ENCODE results near the gene BIRC2. TPM values are rescaled to one million over a fixed set of nuclear protein-coding genes. Genes with fewer than 3 reads are reported as not detected.

Gene BIRC2
- total RNA-seq, 1 donor from 2014 or later: 42.8 TPM

- no peak for DNase-seq (ENCODE audit: low spot score in 2 of 2, unreplicated experiment in 2 of 2)
- H3K4me1 Mint-ChIP-seq: peaks cover 32% of the 10 kb centered on the region
- H3K27me3 Mint-ChIP-seq (ENCODE audit: low read depth): no peaks in the 10 kb centered on the region
- TF ChIP-seq CTCF (IDR thresholded peaks at IDR 0.05; ENCODE audit: unreplicated experiment): no peak
- peaks cover 29% of the 10 kb centered on the region for H3K36me3 Mint-ChIP-seq
- no peak overlapping the region for H3K27ac Mint-ChIP-seq
- peaks cover 2% of the 10 kb centered on the region for H3K9me3 Mint-ChIP-seq
- H3K4me3 Mint-ChIP-seq: no peak overlapping the region
Measured at GRCh38 chr11:102387043-102387781, 40.2 kb downstream of the BIRC2 start.

GRCh38 chr11:102389253-102389652 lies 42.2 kb downstream of the BIRC2 start:
- H3K27ac Mint-ChIP-seq: no peak overlapping the region
- no peak for TF ChIP-seq CTCF (IDR thresholded peaks at IDR 0.05; ENCODE audit: unreplicated experiment)
- H3K4me3 Mint-ChIP-seq: no peak overlapping the region
- DNase-seq (ENCODE audit: low spot score in 2 of 2, unreplicated experiment in 2 of 2): no peak
- H3K9me3 Mint-ChIP-seq: peaks cover 2% of the 10 kb centered on the region
- H3K27me3 Mint-ChIP-seq (ENCODE audit: low read depth): no peaks in the 10 kb centered on the region
- peaks cover 23% of the 10 kb centered on the region for H3K4me1 Mint-ChIP-seq
- H3K36me3 Mint-ChIP-seq: peaks cover 34% of the 10 kb centered on the region

GRCh38 chr11:102390667-102391465 lies 43.9 kb downstream of the BIRC2 start:
- Mint-ChIP-seq H3K9me3 (peaks cover 2% of the 10 kb centered on the region), H3K4me1 (peaks cover 8% of the 10 kb centered on the region), H3K36me3 (peaks cover 39% of the 10 kb centered on the region), H3K4me3 (no peak overlapping the region), H3K27me3 (ENCODE audit: low read depth) (no peaks in the 10 kb centered on the region), H3K27ac (no peak overlapping the region)
- TF ChIP-seq CTCF (IDR thresholded peaks at IDR 0.05; ENCODE audit: unreplicated experiment): peak; percentile 82
- DNase-seq (ENCODE audit: low spot score in 2 of 2, unreplicated experiment in 2 of 2): no peak

- Mint-ChIP-seq H3K36me3 (peaks cover 35% of the 10 kb centered on the region), H3K27me3 (ENCODE audit: low read depth) (no peaks in the 10 kb centered on the region), H3K4me3 (no peak overlapping the region)
Measured at GRCh38 chr11:102391549-102392237, 44.7 kb downstream of the BIRC2 start.

More at GRCh38 chr11:102391549-102392237, 44.7 kb downstream of the BIRC2 start:
- Mint-ChIP-seq H3K27ac (no peak overlapping the region), H3K4me1 (peaks cover 4% of the 10 kb centered on the region), H3K9me3 (peaks cover 2% of the 10 kb centered on the region)
- TF ChIP-seq CTCF (IDR thresholded peaks at IDR 0.05; ENCODE audit: unreplicated experiment): no peak
- no peak for DNase-seq (ENCODE audit: low spot score in 2 of 2, unreplicated experiment in 2 of 2)

All from mesothelial cell of epicardium (in vitro differentiated cells).